Liver (tissue), 3 donors: Measurements from ENCODE around the gene HAPLN2.

Experiments
- HNF4G ChIP-seq: IDR thresholded peaks from 2 replicates; pipeline ENCODE4 v1.6.1; 2016; ENCODE audit warnings: antibody characterized with exemption
- TF ChIP-seq, protein P1 (sequence below): fragments of 150-350 bp; IDR thresholded peaks from 2 replicates; pipeline ENCODE4 v1.5.1; 2017; ENCODE audit warnings: improper control_type of control experiment, low read depth, low read length; ENCODE audit not compliant: missing input control
- donor health status: healthy.
- donor health status: healthy.

DNA sequence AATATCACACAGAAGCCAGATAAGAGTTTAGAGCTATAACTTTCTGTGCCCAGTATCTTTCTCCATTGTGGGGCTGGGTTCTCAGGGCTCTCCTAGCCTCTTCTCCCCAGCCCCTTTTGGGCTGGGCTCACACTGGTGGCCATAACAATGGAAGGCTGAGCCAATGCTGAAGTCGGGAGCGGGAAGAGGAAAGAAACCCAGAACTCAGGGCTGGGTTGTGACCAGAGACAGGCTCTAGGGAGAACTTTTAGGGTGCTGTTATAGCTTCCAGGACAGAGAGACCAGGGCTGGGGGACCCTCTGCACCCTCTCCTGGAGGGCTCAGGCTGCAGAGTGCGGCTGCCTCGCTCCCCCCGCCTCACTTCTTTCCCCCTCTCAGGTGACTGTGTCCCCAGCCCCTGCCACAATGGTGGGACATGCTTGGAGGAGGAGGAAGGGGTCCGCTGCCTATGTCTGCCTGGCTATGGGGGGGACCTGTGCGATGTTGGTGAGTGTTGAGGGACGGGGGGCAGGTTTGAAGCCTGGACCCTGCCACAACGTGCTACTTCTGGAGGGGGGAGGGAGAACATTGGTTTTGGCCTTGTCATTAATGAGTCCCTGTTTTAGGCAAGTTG, 36.8 kb downstream of the HAPLN2 start:
- no peak for TF ChIP-seq HNF4G
- TF ChIP-seq, protein P1, sequence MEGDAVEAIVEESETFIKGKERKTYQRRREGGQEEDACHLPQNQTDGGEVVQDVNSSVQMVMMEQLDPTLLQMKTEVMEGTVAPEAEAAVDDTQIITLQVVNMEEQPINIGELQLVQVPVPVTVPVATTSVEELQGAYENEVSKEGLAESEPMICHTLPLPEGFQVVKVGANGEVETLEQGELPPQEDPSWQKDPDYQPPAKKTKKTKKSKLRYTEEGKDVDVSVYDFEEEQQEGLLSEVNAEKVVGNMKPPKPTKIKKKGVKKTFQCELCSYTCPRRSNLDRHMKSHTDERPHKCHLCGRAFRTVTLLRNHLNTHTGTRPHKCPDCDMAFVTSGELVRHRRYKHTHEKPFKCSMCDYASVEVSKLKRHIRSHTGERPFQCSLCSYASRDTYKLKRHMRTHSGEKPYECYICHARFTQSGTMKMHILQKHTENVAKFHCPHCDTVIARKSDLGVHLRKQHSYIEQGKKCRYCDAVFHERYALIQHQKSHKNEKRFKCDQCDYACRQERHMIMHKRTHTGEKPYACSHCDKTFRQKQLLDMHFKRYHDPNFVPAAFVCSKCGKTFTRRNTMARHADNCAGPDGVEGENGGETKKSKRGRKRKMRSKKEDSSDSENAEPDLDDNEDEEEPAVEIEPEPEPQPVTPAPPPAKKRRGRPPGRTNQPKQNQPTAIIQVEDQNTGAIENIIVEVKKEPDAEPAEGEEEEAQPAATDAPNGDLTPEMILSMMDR, result no peak
